Neural progenitor cell (in vitro differentiated cells): Measurements from ENCODE around the gene GPR135.

Experiments
- EZH2 ChIP-seq: fragments of 200-600 bp; sonication (generic); IDR thresholded peaks from 2 replicates; pipeline ENCODE4 v1.6.1; 2017; ENCODE audit warnings: antibody characterized with exemption, mild to moderate bottlenecking, moderate library complexity
- EZH2phosphoT487 ChIP-seq: fragments of 200-600 bp; sonication (generic); IDR thresholded peaks from 2 replicates; pipeline ENCODE4 v1.6.1; 2017; ENCODE audit warnings: antibody characterized with exemption
- TF ChIP-seq, protein P1 (sequence below): fragments of 200-600 bp; sonication (generic); IDR thresholded peaks from 2 replicates; pipeline ENCODE4 v1.5.1; 2017; ENCODE audit warnings: antibody characterized with exemption, mild to moderate bottlenecking

DNA sequence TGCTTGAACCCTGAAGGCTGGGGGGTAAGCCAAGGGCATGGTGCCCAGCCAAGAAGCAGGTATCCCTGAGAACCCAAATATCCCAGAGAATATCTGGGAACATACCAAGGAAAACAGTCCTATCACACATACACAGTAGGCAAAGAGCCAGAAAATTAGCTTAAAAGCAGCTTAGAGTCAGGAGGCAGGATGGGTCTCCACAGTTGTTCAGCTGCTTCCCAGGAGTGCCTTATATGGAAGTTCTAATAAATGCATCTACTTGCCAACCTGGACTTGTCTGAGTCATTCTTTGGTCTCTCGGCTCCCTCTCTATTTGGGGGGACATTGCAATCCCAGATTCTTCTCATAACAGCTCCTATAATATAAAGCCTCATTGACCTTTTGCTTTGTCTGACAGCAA, 9.0 kb upstream of the GPR135 start:
- TF ChIP-seq, protein P1, sequence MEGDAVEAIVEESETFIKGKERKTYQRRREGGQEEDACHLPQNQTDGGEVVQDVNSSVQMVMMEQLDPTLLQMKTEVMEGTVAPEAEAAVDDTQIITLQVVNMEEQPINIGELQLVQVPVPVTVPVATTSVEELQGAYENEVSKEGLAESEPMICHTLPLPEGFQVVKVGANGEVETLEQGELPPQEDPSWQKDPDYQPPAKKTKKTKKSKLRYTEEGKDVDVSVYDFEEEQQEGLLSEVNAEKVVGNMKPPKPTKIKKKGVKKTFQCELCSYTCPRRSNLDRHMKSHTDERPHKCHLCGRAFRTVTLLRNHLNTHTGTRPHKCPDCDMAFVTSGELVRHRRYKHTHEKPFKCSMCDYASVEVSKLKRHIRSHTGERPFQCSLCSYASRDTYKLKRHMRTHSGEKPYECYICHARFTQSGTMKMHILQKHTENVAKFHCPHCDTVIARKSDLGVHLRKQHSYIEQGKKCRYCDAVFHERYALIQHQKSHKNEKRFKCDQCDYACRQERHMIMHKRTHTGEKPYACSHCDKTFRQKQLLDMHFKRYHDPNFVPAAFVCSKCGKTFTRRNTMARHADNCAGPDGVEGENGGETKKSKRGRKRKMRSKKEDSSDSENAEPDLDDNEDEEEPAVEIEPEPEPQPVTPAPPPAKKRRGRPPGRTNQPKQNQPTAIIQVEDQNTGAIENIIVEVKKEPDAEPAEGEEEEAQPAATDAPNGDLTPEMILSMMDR, result no peak
- TF ChIP-seq EZH2 (no peak), EZH2phosphoT487 (no peak)
